Endothelial cell of umbilical vein (primary cell): Measurements from ENCODE around the gene CCT4. TPM values are rescaled to one million over a fixed set of nuclear protein-coding genes. Genes with fewer than 3 reads are reported as not detected.

Experiments used
- BruUV-seq: library from RNA; stranded (reverse); fragments of 400-500 nt; replicated peaks from 2 replicates; lab custom pipeline; 2021; lab: Mats Ljungman, UMichigan
- CTCF ChIA-PET: fragments of 300-600, 350-600 bp; sonication (Branson Sonifier 250); formaldehyde crosslinking; loops from one replicate; lab custom pipeline; 2021; ENCODE audit warnings: antibody characterized with exemption, inconsistent platforms; lab: Charles Lee
- POLR2A ChIA-PET: fragments of 300-600, 350-600 bp; sonication (Branson Sonifier 250); formaldehyde crosslinking; loops from one replicate; lab custom pipeline; 2021; ENCODE audit warnings: antibody characterized with exemption, inconsistent platforms; lab: Charles Lee
- DNase-seq: peaks from one replicate; pipeline ENCODE4 v3.0.0-alpha.2; 2011; ENCODE audit warnings: low read depth, low spot score
- FAIRE-seq: peaks from 2 replicates; lab custom pipeline; 2011; peaks lifted over from hg19 to GRCh38; lab: Jason Lieb, UNC
- H2AFZ ChIP-seq: 2 replicates; pipeline ENCODE4 v1.6.0; 2012; ENCODE audit warnings: low read depth, low read length, control low read depth, inconsistent platforms
- H3K27ac ChIP-seq: 2 replicates; pipeline ENCODE4 v1.5.1; 2011; ENCODE audit warnings: low read depth, mild to moderate bottlenecking, control low read depth, low read length, moderate library complexity; ENCODE audit not compliant: insufficient read depth
- H3K27me3 ChIP-seq, 2 experiments: 2 replicates each; pipeline versions ENCODE4 v1.6.0 to v1.6.1; 2011; ENCODE audit warnings: low read length in 2 of 2, mixed read lengths in 1 of 2; ENCODE audit not compliant: control insufficient read depth in 2 of 2, insufficient read depth in 2 of 2
- H3K36me3 ChIP-seq, 2 experiments: 2 replicates in 1 of 2; 3 replicates in 1 of 2; pipeline ENCODE4 v1.5.1; 2011; ENCODE audit warnings: low read length in 2 of 2, mild to moderate bottlenecking in 1 of 2, moderate library complexity in 1 of 2; ENCODE audit not compliant: control insufficient read depth in 2 of 2, insufficient read depth in 2 of 2; ENCODE audit errors: extremely low read depth in 1 of 2
- H3K4me1 ChIP-seq: 3 replicates; pipeline ENCODE4 v1.5.1; 2011; ENCODE audit warnings: mild to moderate bottlenecking, low read length; ENCODE audit not compliant: control insufficient read depth, insufficient read depth; ENCODE audit errors: extremely low read depth
- H3K4me2 ChIP-seq: 2 replicates; pipeline ENCODE4 v1.6.1; 2011; ENCODE audit warnings: low read length, control low read depth, mixed read lengths; ENCODE audit not compliant: insufficient read depth
- H3K4me3 ChIP-seq, 3 experiments: fragments of 200-600 bp in 1 of 3; sonication (generic), shearing (Covaris generic) in 1 of 3; replicated peaks in 1 of 3; 2 replicates each; pipeline ENCODE4 v1.5.1; 2011 to 2016; ENCODE audit warnings: control low read depth in 3 of 3, low read length in 3 of 3, mild to moderate bottlenecking in 2 of 3, inconsistent platforms in 1 of 3, low read depth in 1 of 3, moderate library complexity in 1 of 3; ENCODE audit not compliant: insufficient read depth in 1 of 3
- H3K79me2 ChIP-seq: 2 replicates; pipeline ENCODE4 v1.6.0; 2012; ENCODE audit warnings: low read length, inconsistent platforms; ENCODE audit not compliant: control insufficient read depth, insufficient read depth
- H3K9ac ChIP-seq: replicated peaks from 2 replicates; pipeline ENCODE3; 2011; ENCODE audit warnings: low read length, control low read depth; ENCODE audit not compliant: insufficient read depth; ENCODE audit errors: extremely low read depth
- H3K9me1 ChIP-seq: replicated peaks from 3 replicates; pipeline ENCODE4 v1.6.0; 2011; ENCODE audit warnings: mild to moderate bottlenecking, low read length; ENCODE audit not compliant: control insufficient read depth, insufficient read depth; ENCODE audit errors: extremely low read depth
- H3K9me3 ChIP-seq: replicated peaks from 2 replicates; pipeline ENCODE4 v1.5.1; 2012; ENCODE audit warnings: low read length, inconsistent platforms; ENCODE audit not compliant: control insufficient read depth, insufficient read depth
- H4K20me1 ChIP-seq: replicated peaks from 2 replicates; pipeline ENCODE3; 2011; ENCODE audit warnings: mild to moderate bottlenecking, low read length; ENCODE audit not compliant: control insufficient read depth, insufficient read depth; ENCODE audit errors: extremely low read depth
- CTCF ChIP-seq, 2 donors: IDR thresholded peaks; 1 replicate in 1 of 2; 2 replicates in 1 of 2; pipeline ENCODE4 v1.5.1; 2011; ENCODE audit warnings: low read length in 2 of 2, mild to moderate bottlenecking in 2 of 2, moderate library complexity in 2 of 2, control low read depth in 1 of 2, inconsistent platforms in 1 of 2, low read depth in 1 of 2; ENCODE audit not compliant: insufficient read depth in 1 of 2; ENCODE audit errors: extremely low read depth in 1 of 2
- EZH2 ChIP-seq: IDR thresholded peaks from 2 replicates; pipeline ENCODE4 v1.6.1; 2012; ENCODE audit warnings: borderline replicate concordance, low read depth, mild to moderate bottlenecking, moderate library complexity, low read length, inconsistent platforms; ENCODE audit not compliant: severe bottlenecking
- FOS ChIP-seq: IDR thresholded peaks from 2 replicates; pipeline ENCODE4 v1.6.1; 2011; ENCODE audit warnings: mild to moderate bottlenecking, low read length, moderate library complexity, borderline replicate concordance; ENCODE audit not compliant: insufficient read depth
- GATA2 ChIP-seq: IDR thresholded peaks from 2 replicates; pipeline ENCODE4 v1.7.0; 2011; ENCODE audit warnings: low read depth, mild to moderate bottlenecking, moderate library complexity, mixed read lengths, low read length; ENCODE audit not compliant: insufficient read length, insufficient read depth
- JUN ChIP-seq: IDR thresholded peaks from 2 replicates; pipeline ENCODE4 v1.6.1; 2011; ENCODE audit warnings: borderline replicate concordance, low read depth; ENCODE audit not compliant: insufficient read length, insufficient read depth
- MYC ChIP-seq: IDR thresholded peaks from one replicate; pipeline ENCODE4 v1.6.1; 2011; ENCODE audit warnings: mild to moderate bottlenecking, low read depth, low read length
- POLR2A ChIP-seq: IDR thresholded peaks from 2 replicates; pipeline ENCODE4 v1.6.1; 2012; ENCODE audit warnings: low read depth, mild to moderate bottlenecking, control low read depth, low read length
- POLR2AphosphoS5 ChIP-seq: IDR thresholded peaks from 2 replicates; pipeline ENCODE4 v1.6.1; 2012; ENCODE audit warnings: low read depth, mild to moderate bottlenecking, control low read depth, low read length, moderate library complexity; ENCODE audit not compliant: insufficient read depth
- dilution Hi-C: fragments of 300-500 bp; cut with MboI; formaldehyde crosslinking; loops from one replicate; pipeline ENCODE4 v1.15.0; 2019; ENCODE audit warnings: low sequenced_read_pairs; ENCODE audit not compliant: extremely low pct_ligation_motif_present
- intact Hi-C: fragments of 100-400 bp; cut with micrococcal nuclease; formaldehyde crosslinking; loops from one replicate; pipeline ENCODE4 v1.10.0; 2022
- polyA plus RNA-seq, 4 experiments: library from polyadenylated mRNA; depleted of rRNA in 3 of 4; stranded (reverse) in 3 of 4; unstranded in 1 of 4; fragments of >200 nt; gene quantifications; 2 replicates each; pipeline versions ENCODE4 v1.2.1 to v1.2.3, GENCODE V29; 2011 to 2012; ENCODE audit warnings: missing spikeins in 1 of 4
- total RNA-seq: library from RNA; stranded (reverse); gene quantifications from 2 replicates; pipeline ENCODE4 v1.2.3, GENCODE V29; 2021
- TF ChIP-seq, protein P1 (sequence below): IDR thresholded peaks from 2 replicates; pipeline ENCODE4 v1.6.1; 2011; ENCODE audit not compliant: insufficient read depth, insufficient read length

The CCT4 gene
- total and polyA plus RNA-seq, 2 donors (not counting 3 experiments of a cell fraction or from before 2014, with no cell fraction given): 78.5 to 220 TPM

- Histone ChIP-seq H4K20me1 (no peaks in the 10 kb centered on the region), H3K9ac (no peak overlapping the region), H3K4me1 (no peaks in the 10 kb centered on the region), H3K36me3 (peaks cover 0 to 2% of the 10 kb centered on the region in 2 experiments), H3K4me2 (no peak overlapping the region), H2AFZ (no peak overlapping the region), H3K27ac (no peak overlapping the region), H3K9me3 (no peaks in the 10 kb centered on the region), H3K27me3 (no peaks in the 10 kb centered on the region), H3K9me1 (no peaks in the 10 kb centered on the region), H3K4me3 (no peak overlapping the region), H3K79me2 (no peaks in the 10 kb centered on the region)
- FAIRE-seq (no peak), DNase-seq (no peak)
- dilution Hi-C loops (no loop called here), intact Hi-C loops (no loop called here)
- ChIA-PET CTCF (interaction anchor here (0.6 to 0.9 kb wide), 2 partner anchors 9 to 62 kb away, joined by 3 read pairs; no protein-coding TSS in a partner anchor), POLR2A (no interaction called here)
- TF ChIP-seq, protein P1, sequence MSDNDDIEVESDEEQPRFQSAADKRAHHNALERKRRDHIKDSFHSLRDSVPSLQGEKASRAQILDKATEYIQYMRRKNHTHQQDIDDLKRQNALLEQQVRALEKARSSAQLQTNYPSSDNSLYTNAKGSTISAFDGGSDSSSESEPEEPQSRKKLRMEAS: no peak
- TF ChIP-seq JUN (no peak), POLR2AphosphoS5 (no peak), EZH2 (no peak), CTCF (IDR thresholded peaks at IDR 0.05; ENCODE audit: extremely low read depth in 1 of 2, insufficient read depth in 1 of 2, low read depth in 1 of 2, low read length in 2 of 2) (no peak), POLR2A (no peak), MYC (no peak), GATA2 (no peak), FOS (no peak)
- BruUV-seq: no TSS peak
Measured at GRCh38 chr2:61922714-61923113, 34.3 kb upstream of the CCT4 start.
